Fibroblast of peridontal ligament (primary cell): ENCODE measurements around the gene MADD.

Experiments used
- DNase-seq: peaks from one replicate; pipeline ENCODE4 v3.0.0-alpha.2; 2010; ENCODE audit errors: extremely low read depth

MADD gene

DNA sequence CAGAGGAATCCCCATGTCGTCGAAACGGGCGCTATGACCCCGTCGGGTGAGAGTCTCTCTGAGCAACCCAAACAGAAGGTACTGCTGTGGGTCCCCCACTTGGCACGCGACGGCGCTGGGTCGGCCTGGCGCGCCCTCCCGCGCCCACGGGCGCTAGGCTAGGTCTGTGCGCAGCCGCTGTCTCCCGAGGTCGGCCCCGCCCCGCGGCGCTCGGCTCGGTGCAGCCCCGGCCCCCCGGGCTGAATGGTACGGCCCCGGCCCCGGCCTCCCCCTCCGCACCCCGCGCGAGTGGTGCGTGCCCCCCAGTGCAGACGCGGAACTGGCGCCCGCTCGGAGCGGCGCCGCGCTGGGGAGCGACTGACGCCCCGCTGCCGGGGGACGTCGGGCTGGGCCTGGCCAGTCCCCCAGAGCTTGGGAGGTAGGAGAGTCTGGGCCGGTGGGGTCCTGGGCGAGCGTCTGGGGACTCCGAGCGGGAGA, at the start of gene MADD:
MADD (plus strand) TSS at position 305 of the 477 bp plus-strand sequence.
- DNase-seq = peak; percentile 68

- peak; percentile 50 for DNase-seq
Measured at GRCh38 chr11:47220401-47220821, 49.5 kb upstream of the MADD start.

GRCh38 chr11:47222696-47223095, 47.2 kb upstream of the MADD start:
- no peak for DNase-seq

- peak; percentile 77 for DNase-seq
Measured at GRCh38 chr11:47225552-47226400, 44.2 kb upstream of the MADD start.

DNA sequence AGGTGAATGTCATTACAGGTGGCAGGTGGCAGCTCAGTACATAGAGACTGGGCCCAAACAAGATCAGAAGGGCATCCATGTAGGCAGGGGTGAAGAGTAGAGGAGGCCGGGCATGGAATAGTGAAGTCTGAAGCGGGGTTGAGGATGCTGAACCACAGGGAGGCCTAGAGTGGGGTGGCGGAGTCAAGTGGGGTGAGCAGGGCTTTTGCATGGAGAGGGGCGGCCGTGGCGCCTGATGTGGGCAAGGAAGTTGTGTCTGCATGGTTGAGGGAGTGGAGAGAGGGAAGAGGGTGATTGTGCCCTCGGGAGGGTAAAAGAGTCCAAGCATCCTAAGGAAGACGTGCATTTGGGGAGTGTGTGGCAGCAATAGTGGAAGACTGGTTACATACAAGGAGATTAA, 40.8 kb upstream of the MADD start:
- DNase-seq = no peak

GRCh38 chr11:47233051-47233450, 36.9 kb upstream of the MADD start:
- DNase-seq = no peak

DNA sequence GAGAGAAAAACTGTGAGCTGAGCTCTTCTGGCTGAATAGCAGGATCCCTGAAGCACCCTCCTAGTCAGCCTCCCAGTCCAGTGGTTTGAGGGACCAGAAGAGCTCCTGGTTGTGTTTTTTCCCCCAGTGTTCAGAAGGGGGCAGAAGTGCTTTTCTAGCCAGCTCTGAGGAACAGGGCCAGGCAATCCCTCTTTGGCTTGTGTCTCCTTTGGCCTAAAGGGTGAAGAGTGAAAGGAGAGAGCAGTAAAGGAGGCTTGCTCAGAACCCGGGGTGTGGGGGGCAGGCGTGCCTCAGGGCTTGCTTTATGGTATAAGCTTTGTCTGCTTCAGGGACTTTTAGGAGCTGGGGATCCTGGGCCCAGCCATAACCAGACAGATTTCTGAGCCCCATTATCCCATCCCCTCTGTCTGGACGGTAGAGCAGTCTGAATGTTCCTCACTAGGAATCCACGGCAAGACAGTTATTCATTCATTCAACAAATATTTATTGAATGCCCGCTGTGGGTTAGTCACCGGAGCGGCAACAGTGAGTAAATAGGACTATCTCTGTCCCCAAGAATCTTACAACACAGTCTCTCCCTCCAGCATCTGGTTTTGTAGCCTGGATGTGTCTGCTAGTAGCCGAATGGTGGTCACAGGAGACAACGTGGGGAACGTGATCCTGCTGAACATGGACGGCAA, 35.8 kb upstream of the MADD start:
- DNase-seq = peak; percentile 60

- DNase-seq = no peak
Measured at GRCh38 chr11:47234669-47235100, 35.2 kb upstream of the MADD start.

DNA sequence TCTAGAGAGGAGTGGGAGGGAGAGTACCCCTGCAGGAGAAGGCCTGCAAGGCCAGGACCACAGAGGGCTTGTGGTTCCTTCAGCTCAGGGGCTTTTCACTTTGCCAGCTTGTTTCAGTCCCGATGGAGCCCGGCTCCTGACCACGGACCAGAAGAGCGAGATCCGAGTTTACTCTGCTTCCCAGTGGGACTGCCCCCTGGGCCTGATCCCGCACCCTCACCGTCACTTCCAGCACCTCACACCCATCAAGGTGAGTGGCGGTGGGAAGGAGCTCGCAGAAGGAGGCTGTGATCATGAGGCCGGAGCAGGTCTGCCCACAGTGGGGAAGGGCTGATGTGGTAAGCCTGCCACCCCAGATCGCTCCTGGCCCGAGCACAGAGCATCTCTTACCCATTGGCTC, 34.8 kb upstream of the MADD start:
- no peak for DNase-seq

GRCh38 chr11:47236482-47236881, 33.5 kb upstream of the MADD start:
- DNase-seq = peak; percentile 22

GRCh38 chr11:47239852-47240251, 30.1 kb upstream of the MADD start:
- no peak for DNase-seq

GRCh38 chr11:47241841-47242301, 28.1 kb upstream of the MADD start:
- DNase-seq = peak; percentile 39

- no peak for DNase-seq
Measured at GRCh38 chr11:47242596-47243192, 27.2 kb upstream of the MADD start.

DNA sequence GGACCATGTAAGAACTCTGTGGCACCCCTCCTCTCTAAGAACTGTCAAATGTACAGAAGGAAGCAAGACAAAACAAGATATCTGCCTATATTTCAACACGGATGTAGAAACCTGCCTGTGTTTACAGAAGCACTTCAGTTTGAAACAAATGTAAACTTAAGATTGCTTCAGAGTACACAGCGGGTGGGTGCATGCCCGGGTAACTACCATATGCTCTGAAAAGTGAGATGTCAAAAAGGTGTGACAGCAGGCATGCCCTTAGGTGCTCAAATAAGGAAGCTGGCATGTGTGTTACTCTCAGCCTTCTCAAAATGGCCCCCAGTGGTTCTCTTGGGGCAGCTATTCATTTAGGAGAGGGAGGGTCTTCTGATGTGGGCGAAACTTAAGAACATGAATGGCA, 26.5 kb upstream of the MADD start:
- no peak for DNase-seq

DNA sequence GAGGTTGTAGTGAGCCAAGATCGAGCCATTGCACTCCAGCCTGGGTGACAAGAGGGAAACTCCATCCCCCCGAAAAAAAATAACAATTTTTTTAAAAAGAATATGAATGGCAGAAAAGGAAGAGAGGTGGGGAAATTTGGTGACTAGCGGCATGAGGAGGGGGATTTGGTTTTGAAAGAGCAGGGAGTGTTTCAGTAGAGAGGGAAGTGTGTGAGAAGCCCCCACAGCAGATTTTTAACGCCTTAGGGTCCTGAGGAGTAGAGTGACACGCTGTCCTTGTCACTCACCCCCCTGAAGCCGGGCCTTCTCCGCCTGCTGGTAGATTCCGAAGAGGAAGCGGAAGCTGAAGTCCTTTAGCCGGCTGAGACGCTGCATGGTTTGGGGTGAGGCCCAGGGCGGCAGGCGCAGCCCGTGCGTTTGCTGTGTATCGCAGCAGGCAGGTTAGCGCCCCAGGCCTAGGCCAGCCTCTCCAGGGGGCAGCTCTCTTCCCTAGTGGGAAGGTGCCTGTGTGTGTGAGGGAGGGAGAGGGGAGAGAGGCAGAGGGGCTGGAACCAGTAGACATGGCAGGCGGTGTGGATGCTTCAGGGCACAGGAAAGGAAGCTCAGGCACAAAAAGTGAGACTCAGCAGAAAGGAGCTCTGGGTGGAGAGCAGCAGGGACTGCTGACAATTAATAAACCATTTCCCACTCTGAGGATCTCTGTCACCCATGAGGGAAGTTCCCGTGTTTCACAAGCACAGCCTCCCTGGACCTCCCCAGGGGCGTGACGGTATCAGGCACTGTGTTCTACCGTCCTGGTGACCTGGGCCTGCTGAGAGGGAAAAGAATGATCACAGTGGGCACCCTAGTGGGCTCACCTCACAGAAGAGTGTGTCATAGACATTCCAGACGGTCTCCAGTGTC, 25.2 kb upstream of the MADD start:
- DNase-seq = no peak

DNA sequence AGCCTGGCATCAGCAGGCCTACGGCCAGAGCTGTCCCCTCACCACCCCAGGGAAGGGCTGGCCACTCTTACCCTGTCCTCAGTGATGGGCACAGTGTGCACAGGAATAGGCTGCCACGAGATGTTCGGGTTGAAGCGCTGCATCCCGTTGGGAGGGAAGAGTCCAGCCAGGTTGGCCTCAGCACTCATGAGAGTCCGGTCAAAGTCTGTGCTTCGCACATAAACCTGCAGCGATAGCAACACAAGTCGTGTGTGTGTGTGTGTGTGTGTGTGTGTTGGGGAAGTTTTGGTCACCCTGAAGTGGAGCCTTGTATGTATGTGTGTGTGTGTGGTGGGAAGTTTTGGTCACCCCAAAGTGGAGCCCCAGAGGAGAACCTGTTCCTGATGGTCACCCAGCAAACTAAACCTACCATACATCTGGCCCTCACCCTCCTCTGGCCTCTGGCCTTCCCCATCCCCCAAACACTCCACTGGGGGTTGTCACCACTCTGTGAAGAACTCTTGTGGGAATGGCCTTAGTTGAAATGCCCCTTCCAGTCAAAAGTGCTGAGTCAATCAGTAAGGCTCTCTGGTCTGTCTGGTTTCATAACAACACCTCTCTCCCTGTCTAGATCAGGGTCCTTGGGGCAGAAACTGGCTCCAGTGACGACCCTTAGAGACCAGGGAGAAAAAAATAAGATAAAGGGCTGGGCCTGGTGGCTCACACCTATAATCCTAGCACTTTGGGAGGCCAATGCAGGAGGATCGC, 24.1 kb upstream of the MADD start:
- no peak for DNase-seq

GRCh38 chr11:47247502-47247901, 22.4 kb upstream of the MADD start:
- DNase-seq = no peak

- no peak for DNase-seq
Measured at GRCh38 chr11:47248304-47248663, 21.6 kb upstream of the MADD start.

- peak; percentile 88 for DNase-seq
Measured at GRCh38 chr11:47248664-47249377, 21.1 kb upstream of the MADD start, which contains the start of gene ACP2. Gene ACP2 (minus strand): TSS chr11:47248814. CDS start chr11:47248789, 25 bp downstream.

- no peak for DNase-seq
Measured at GRCh38 chr11:47249378-47249715, 20.6 kb upstream of the MADD start.
